ENCODE data around the gene SPON2.

- TF ChIP-seq ZNF274 (IDR thresholded peaks at IDR 0.05; ENCODE audit: low read depth, low read length), result no peak
- TF ChIP-seq SUZ12 (IDR thresholded peaks at IDR 0.05; ENCODE audit: extremely low read depth, insufficient read depth, insufficient read length), result no peak
Measured at GRCh38 chr4:1172971-1173757, 781 bp upstream of the SPON2 start.
